Right forelimb (tissue), 1 donor: ENCODE results near the gene FYB1.
"Not testable (repeated sequence)": the region's sequence is repeated elsewhere in the genome, so short reads cannot be mapped to it uniquely, and the experiment has no call there.

ENCODE experiments used
- DNase-seq: peaks from one replicate; pipeline ENCODE4 v3.0.0-alpha.2; 2018

Gene FYB1

GRCh38 chr5:39186289-39186688, 33.1 kb downstream of the FYB1 start:
- DNase-seq: no peak

GRCh38 chr5:39185761-39186160, 33.6 kb downstream of the FYB1 start:
- no peak for DNase-seq

- not testable (repeated sequence) for DNase-seq
Measured at GRCh38 chr5:39179561-39179960, 39.8 kb downstream of the FYB1 start.

- no peak for DNase-seq
Measured at GRCh38 chr5:39178861-39179260, 40.5 kb downstream of the FYB1 start.

- DNase-seq: no peak
Measured at GRCh38 chr5:39178171-39178570, 41.2 kb downstream of the FYB1 start.

- no peak for DNase-seq
Measured at GRCh38 chr5:39177631-39177964, 41.8 kb downstream of the FYB1 start.

DNA sequence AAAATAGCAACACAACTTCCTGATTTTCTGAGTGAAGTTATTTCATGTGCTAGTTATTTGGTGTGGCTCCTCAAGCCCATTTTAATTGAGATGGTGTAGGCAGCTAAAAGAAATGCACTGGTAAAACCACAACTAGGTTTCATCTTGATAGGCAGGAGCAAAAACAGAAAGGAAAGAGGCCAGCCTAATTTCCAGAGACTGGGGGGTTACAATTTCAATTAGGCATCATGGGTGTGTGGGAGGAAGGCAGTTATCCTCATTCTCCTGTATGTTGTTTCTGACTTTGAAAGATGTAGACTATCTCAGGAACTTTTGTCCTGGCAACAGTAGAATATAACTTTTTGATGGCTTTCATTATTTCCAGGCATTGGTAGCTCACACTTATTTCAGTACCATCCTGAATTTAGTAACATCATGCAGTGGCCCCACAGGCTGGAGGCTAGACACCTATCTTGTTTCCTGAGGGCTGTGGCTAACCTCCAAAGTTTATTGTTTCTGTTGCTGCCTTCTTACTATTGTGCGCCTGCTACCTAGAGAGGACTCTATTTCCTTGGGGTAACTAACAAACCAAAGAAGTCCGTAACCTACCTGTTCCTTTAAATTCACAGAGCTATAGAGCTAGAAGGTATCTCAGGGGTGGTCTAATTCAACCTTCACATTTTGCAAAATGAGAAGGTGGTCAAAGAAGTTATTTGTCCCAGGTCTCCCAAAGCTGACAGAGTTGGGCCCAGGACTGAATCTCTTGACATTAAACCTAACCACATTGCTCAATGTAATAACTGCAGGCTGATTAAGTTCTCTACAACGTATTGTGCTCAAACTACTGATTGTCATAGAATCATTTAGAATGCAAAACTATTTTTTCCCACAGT, 42.4 kb downstream of the FYB1 start:
- DNase-seq: no peak

DNA sequence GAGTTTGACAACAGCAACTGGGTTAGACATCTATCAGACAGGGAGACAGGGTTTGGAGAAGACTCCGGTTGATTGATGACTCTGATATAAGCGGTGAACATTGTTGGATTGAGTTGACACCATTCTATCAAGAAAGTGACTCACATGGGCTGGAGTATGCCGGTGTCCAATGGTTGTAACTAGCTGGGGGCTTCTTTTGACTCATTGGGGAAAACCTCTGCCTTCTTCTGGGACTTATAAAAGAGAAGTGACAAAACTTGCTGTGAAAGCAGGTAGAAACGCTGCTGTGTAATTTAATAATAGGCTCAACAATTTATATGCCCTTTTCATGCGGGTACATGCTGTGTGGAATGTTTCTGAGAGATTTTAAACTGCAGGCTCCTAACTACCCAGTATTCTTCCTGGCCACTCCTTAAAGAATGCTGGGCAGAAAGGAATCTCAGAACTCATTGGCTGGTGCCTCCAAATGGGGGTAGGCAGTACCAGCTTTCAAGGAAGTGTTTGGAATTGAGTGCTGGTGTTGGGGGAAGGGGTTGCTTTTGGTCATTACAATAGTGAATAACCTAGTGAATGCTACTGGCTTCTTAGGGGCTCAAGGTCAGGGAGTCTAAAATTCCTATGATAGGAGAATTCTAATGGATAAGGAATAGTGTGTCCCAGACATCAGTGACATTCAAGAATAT, 43.9 kb downstream of the FYB1 start:
- no peak for DNase-seq

GRCh38 chr5:39173069-39173468, 46.3 kb downstream of the FYB1 start:
- DNase-seq: no peak

DNA sequence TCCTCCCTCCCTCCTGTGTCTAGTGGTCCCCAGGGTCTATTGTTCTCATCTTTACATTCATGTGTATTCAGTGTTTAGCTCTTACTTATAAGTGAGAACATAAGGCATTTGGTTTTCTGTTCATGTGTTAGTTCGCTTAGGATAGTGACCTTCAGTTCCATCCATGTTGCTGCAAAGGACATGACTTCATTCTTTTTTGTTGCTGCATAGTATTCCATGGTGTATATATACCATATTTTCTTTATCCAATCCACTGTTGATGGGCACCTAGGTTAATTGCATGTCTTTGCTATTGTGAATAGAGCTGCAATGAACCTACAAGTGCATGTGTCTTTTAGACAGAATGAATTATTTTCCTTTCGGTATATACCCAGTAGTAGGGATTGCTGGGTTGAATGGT, 46.8 kb downstream of the FYB1 start:
- no peak for DNase-seq

DNA sequence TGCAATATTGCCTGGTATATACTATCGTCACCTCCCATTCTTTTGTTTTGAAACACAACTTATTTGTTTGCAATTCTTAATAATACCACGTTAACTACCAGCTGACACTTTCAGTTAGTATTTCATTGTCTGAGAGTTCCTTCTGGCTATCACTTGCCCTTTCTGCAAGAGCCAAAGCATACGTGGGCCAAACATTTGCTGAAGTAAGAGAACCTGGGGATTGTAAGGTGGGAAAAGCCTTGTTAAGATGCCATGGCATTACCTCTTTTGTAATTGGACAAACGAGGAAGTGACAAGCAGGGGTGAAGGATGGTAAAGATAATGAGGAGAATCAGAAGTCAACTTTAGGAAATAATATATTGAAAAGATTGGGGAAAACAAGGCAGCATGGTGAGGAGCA, 47.7 kb downstream of the FYB1 start:
- no peak for DNase-seq

DNA sequence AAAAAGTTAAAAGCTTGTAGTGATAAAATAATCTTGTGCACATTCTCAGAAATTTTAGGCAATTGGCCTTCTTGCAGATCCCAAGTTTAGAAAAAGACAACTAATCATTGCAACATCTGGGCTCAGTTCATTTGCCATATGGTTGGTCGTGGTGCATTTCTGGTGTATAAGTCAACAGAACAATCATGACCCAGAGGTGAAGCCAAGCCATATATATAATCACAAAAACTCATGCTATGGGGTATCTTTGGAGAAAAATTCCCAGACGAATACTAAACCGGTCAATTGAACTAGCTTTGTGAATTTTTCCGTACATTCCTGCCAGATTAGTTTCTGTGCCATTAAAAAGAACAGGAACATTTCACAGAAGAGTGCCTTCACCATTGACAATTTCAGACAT, 50.3 kb downstream of the FYB1 start:
- DNase-seq: no peak

GRCh38 chr5:39167972-39168342, 51.4 kb downstream of the FYB1 start:
- no peak for DNase-seq

DNA sequence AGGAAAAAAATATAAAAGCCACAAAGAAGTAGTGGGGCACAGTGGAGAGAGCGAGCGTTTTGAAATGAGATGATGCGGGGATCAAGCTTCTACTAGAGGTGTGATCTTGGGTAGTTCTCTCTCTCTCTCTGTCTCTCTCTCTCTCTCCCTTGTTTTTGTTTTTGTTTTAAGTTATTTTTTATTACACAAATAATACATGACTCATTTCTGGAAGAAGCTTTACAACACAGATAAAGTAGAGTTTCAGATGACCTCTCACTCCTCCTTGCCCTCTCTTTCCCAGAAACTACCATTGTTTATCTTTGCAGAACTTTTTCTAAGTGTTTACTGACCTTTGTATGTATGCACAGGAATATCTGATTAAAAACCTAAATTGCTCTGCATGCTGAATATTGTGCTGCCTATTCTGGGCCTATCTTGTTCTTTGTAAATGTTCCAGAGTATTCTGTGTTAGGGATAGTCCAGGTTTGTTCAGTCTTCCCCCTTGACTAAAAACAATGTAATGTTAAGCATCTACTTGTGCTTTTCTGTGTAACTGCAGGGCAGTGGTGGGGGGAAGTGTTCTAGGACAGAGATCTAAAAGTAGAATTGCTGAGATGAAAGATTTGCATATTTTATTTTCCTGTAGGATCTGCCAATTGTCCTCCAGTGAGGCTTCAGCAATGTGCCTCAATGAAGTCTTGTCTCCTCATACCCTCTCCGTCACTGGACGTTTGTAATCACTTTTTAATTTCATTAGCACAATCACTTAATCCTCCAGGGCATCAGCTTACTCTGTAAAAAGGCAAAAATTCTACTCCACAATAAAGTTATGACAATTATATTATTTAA, 52.0 kb downstream of the FYB1 start:
- no peak for DNase-seq

GRCh38 chr5:39164529-39165402, 54.6 kb downstream of the FYB1 start:
- no peak for DNase-seq

DNA sequence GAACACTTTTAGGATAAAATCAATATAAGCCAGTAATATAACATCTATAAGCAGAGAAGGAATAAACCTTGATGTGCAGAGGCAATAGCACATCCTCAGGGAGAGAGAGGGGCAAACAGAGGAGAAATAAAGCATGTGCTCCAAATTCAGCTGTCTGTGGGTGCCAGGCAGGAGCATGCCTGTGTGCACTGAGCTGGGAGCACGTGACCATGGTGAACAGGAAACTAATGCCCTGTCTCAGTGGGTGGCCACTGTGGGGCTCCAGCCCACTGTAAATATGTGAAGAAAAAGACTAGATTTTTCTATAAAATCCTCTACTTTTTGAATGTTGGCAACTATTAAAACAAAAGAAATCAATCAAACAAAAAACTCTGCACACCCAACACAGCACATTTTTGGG, 55.3 kb downstream of the FYB1 start:
- no peak for DNase-seq

GRCh38 chr5:39161578-39161977, 57.8 kb downstream of the FYB1 start:
- no peak for DNase-seq

GRCh38 chr5:39160576-39161213, 58.7 kb downstream of the FYB1 start:
- no peak for DNase-seq

- DNase-seq: no peak
Measured at GRCh38 chr5:39159811-39160490, 59.4 kb downstream of the FYB1 start.

DNA sequence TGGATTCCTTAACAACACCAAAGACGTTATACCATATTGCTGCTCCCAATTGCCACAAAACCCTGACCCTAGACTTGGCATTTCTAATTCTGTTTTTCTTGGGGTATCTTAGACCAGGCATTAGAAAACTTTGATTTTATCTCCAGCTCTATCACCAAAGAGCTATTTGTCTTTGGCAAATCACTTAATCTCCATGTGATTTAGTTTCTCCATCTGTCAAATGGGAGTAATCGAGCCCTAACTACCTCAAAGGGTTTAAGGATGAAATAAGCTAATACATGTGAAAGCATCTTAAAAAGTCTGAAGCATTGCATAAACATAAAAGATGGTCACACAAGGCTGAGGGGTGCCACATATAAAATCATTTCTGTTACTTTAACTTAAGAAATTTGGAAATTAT, 60.6 kb downstream of the FYB1 start:
- no peak for DNase-seq

GRCh38 chr5:39158127-39158593, 61.2 kb downstream of the FYB1 start:
- DNase-seq: no peak
